Transverse colon (tissue), 3 donors: Measurements from ENCODE around the gene GAMT.

Source experiments
- EP300 ChIP-seq: sonication (generic); formaldehyde crosslinking; IDR thresholded peaks from one replicate; pipeline ENCODE4 v1.6.1; 2017; ENCODE audit warnings: antibody characterized with exemption, low read depth
- POLR2AphosphoS5 ChIP-seq, 3 donors: sonication (generic); formaldehyde crosslinking; IDR thresholded peaks; one replicate each; pipeline ENCODE4 v1.6.1; 2016; ENCODE audit warnings: antibody characterized with exemption in 3 of 3

GRCh38 chr19:1399079-1399478, 2.3 kb downstream of the GAMT start:
- TF ChIP-seq POLR2AphosphoS5 (IDR thresholded peaks at IDR 0.05) = no peak
- no peak for TF ChIP-seq EP300
